Sigmoid colon (tissue), 4 donors: ENCODE results near the gene TLCD2.

Experiments
- CTCF ChIP-seq, 4 experiments: fragments of 450-650 bp in 3 of 4; fragments of 200-600 bp in 1 of 4; IDR thresholded peaks; one replicate each; pipeline ENCODE4 v1.5.1; 2016 to 2019; ENCODE audit warnings: antibody characterized with exemption in 4 of 4, mild to moderate bottlenecking in 3 of 4, moderate library complexity in 2 of 4
- EP300 ChIP-seq, 4 donors: sonication (generic); formaldehyde crosslinking; IDR thresholded peaks; one replicate each; pipeline ENCODE4 v1.6.1; 2017; ENCODE audit warnings: antibody characterized with exemption in 4 of 4

GRCh38 chr17:1661045-1661444 is 49.1 kb downstream of the TLCD2 start:
- TF ChIP-seq CTCF (IDR thresholded peaks at IDR 0.05) (no peak), EP300 (IDR thresholded peaks at IDR 0.05) (no peak)
